Adrenal gland (tissue), 12 donors: ENCODE results near the gene HHEX. TPM values are rescaled to one million over a fixed set of nuclear protein-coding genes. Genes with fewer than 3 reads are reported as not detected.
A peak's percentile ranks its signal among the peaks of the same experiment; 100 is the strongest.

ENCODE experiments used
- DNase-seq, 7 donors: peaks; one replicate each; pipeline ENCODE4 v3.0.0-alpha.2; 2019 to 2020
- H3K27ac ChIP-seq, 5 donors: fragments of 200-600 bp; sonication (generic) in 4 of 5; 1 replicate in 3 of 5; 2 replicates in 2 of 5; pipeline versions ENCODE4 v1.5.1 to v1.8.0; 2016 to 2020; ENCODE audit warnings: mild to moderate bottlenecking in 1 of 5
- H3K27me3 ChIP-seq: fragments of 200-600 bp; 2 replicates; pipeline ENCODE4 v1.8.0; 2021
- H3K36me3 ChIP-seq, 2 donors: fragments of 200-600 bp; replicated peaks in 1 of 2; 1 replicate in 1 of 2; 2 replicates in 1 of 2; pipeline versions ENCODE4 v1.5.1 to v1.8.0; 2018 to 2022
- H3K4me1 ChIP-seq, 2 donors: fragments of 200-600 bp; replicated peaks in 1 of 2; 1 replicate in 1 of 2; 2 replicates in 1 of 2; pipeline versions ENCODE4 v1.5.1 to v1.8.0; 2018 to 2021
- H3K4me3 ChIP-seq, 4 donors: fragments of 200-600 bp; sonication (generic) in 3 of 4; one replicate each; pipeline ENCODE4 v1.5.1; 2016 to 2018
- H3K9me3 ChIP-seq, 3 donors: fragments of 200-600 bp; sonication (generic) in 1 of 3; replicated peaks in 1 of 3; 1 replicate in 2 of 3; 2 replicates in 1 of 3; pipeline versions ENCODE4 v1.5.1 to v1.8.0; 2016 to 2021
- CTCF ChIP-seq, 6 experiments: fragments of 450-650 bp in 4 of 6; fragments of 200-600 bp in 2 of 6; sonication (generic) in 1 of 6; IDR thresholded peaks; 1 replicate in 5 of 6; 2 replicates in 1 of 6; pipeline versions ENCODE4 v1.5.1 to v1.8.0; 2016 to 2021; ENCODE audit warnings: antibody characterized with exemption in 6 of 6, mild to moderate bottlenecking in 2 of 6, moderate library complexity in 1 of 6
- POLR2A ChIP-seq, 2 donors: fragments of 450-650 bp; IDR thresholded peaks; one replicate each; pipeline ENCODE4 v1.6.1; 2017; ENCODE audit warnings: antibody characterized with exemption in 2 of 2, mild to moderate bottlenecking in 2 of 2, moderate library complexity in 1 of 2
- WGBS, 4 donors: extraction: QIAGEN DNeasy Blood & Tissue Kit in 2 of 4; methylation state at CpG; one replicate each; pipeline versions ENCODE4 v1.1.5 to v1.1.7; 2013 to 2017; 5-methylcytosine and 5-hydroxymethylcytosine counted together
- intact Hi-C, 2 donors: fragments of 100-400 bp; cut with DNase I; formaldehyde crosslinking; loops; one replicate each; pipeline versions ENCODE4 v1.14.1 to v1.15.0; 2022 to 2023
- polyA plus RNA-seq, 3 donors: library from polyadenylated mRNA; stranded (reverse); fragments of 200-250 nt in 2 of 3; fragments of 350-450 nt in 1 of 3; fragmentation: Illumina TruSeq in 1 of 3; extraction: RNeasy Lipid Tissue Mini Kit (QIAGEN cat#74804) in 1 of 3; gene quantifications; one replicate each; pipeline ENCODE4 v1.2.3, GENCODE V29; 2013 to 2014
- total RNA-seq, 9 donors: library from RNA; depleted of rRNA in 4 of 9; stranded (reverse); fragments of >200 nt in 4 of 9; fragments of 120-200 nt in 1 of 9; fragmentation: NEBNext Ultra II Directional in 1 of 9; extraction: Animal tissue kit (Norgen Biotek cat#: 25700) in 1 of 9; gene quantifications; one replicate each; pipeline versions ENCODE4 v1.1.0 to v1.2.4, GENCODE V29; 2013 to 2023
- donor health status: healthy with polysubstance abuse.
- donor health status: Bipolar disorder and iron deficiency.
- donor health status: DM: yes; HTN: yes; CAD: no.
- donor health status: DM: no; HTN: no; CAD: no.
- donor health status: DM: no; HTN: no; CAD: no.
- donor health status: DM: yes; HTN: yes; CAD: no.

Gene HHEX
- total and polyA plus RNA-seq, 12 donors: 10.2 to 49.3 (median 20.0) TPM

GRCh38 chr10:92695679-92696605, 6.2 kb downstream of the HHEX start:
- H3K27ac ChIP-seq: peak overlapping the region; percentile 90 to 97 (median 93)
- no peaks in the 10 kb centered on the region for H3K27me3 ChIP-seq
- H3K4me1 ChIP-seq: peaks cover 43 to 53% of the 10 kb centered on the region in 2 donors
- H3K36me3 ChIP-seq: peaks cover 0 to 15% of the 10 kb centered on the region in 2 donors
- DNase-seq: peak; percentile 83 to 91 (median 87)
- H3K4me3 ChIP-seq: peak overlapping the region in 2 of 4 donors; percentile 10 to 49
- intact Hi-C loops: no loop called here
- H3K9me3 ChIP-seq: no peaks in the 10 kb centered on the region
- WGBS, 4 donors: 30 to 33% (median 31%) methylated on average over 22 to 61 of the region's 61 CpGs
- TF ChIP-seq CTCF (IDR thresholded peaks at IDR 0.05) (peak in 1 of 6 experiments; percentile 9), POLR2A (IDR thresholded peaks at IDR 0.05) (peak; percentile 45 to 78)

GRCh38 chr10:92696606-92697383, 7.0 kb downstream of the HHEX start:
- H3K4me1 ChIP-seq: peaks cover 43 to 48% of the 10 kb centered on the region in 2 donors
- peak overlapping the region in 1 of 4 donors; percentile 49 for H3K4me3 ChIP-seq
- H3K27ac ChIP-seq: peak overlapping the region; percentile 90 to 97 (median 93)
- intact Hi-C loops: no loop called here
- TF ChIP-seq CTCF (IDR thresholded peaks at IDR 0.05): peak in 2 of 6 experiments; percentile 14 to 17
- no peak for TF ChIP-seq POLR2A (IDR thresholded peaks at IDR 0.05)
- peak in 4 of 7 donors; percentile 20 to 42 (median 30) for DNase-seq
- H3K9me3 ChIP-seq: no peaks in the 10 kb centered on the region
- peaks cover 0 to 15% of the 10 kb centered on the region in 2 donors for H3K36me3 ChIP-seq
- 68 to 75% (median 70%) methylated on average over 7 of the region's 7 CpGs for WGBS, 4 donors
- H3K27me3 ChIP-seq: no peaks in the 10 kb centered on the region

GRCh38 chr10:92697663-92698511, 8.1 kb downstream of the HHEX start:
- H3K4me3 ChIP-seq: no peak overlapping the region
- peak overlapping the region in 4 of 5 donors; percentile 19 to 97 (median 92) for H3K27ac ChIP-seq
- peaks cover 39% of the 10 kb centered on the region in 2 donors for H3K4me1 ChIP-seq
- H3K27me3 ChIP-seq: no peaks in the 10 kb centered on the region
- H3K9me3 ChIP-seq: no peaks in the 10 kb centered on the region
- H3K36me3 ChIP-seq: peaks cover 0 to 15% of the 10 kb centered on the region in 2 donors
- intact Hi-C loops: no loop called here
- 31 to 45% (median 39%) methylated on average over 7 of the region's 7 CpGs for WGBS, 4 donors
- DNase-seq: no peak
- TF ChIP-seq POLR2A (IDR thresholded peaks at IDR 0.05): no peak

GRCh38 chr10:92699193-92699517, 9.4 kb downstream of the HHEX start:
- 0 to 8% (median 1%) methylated on average over 1 to 3 of the region's 3 CpGs for WGBS, 4 donors
- Histone ChIP-seq H3K9me3 (no peaks in the 10 kb centered on the region), H3K27me3 (no peaks in the 10 kb centered on the region), H3K36me3 (peaks cover 0 to 10% of the 10 kb centered on the region in 2 donors), H3K4me1 (peaks cover 28 to 36% of the 10 kb centered on the region in 2 donors), H3K27ac (peak overlapping the region; percentile 66 to 93 (median 73)), H3K4me3 (peak overlapping the region in 3 of 4 donors; percentile 11 to 50 (median 16))
- intact Hi-C loops: no loop called here
- DNase-seq: no peak
- no peak for TF ChIP-seq CTCF (IDR thresholded peaks at IDR 0.05)
- TF ChIP-seq POLR2A (IDR thresholded peaks at IDR 0.05): no peak
